HCT116 (cell line): Measurements from ENCODE around the gene RUNX2. TPM values are rescaled to one million over a fixed set of nuclear protein-coding genes. Genes with fewer than 3 reads are reported as not detected.

Experiments
- ATAC-seq: fragments of 200-7000 bp; cut with Tn5 transposase; 2 replicates; pipeline ENCODE4 v1.9.1; 2020; ENCODE audit warnings: mild to moderate bottlenecking, moderate library complexity
- BruUV-seq: library from RNA; stranded (reverse); fragments of 400-500 nt; replicated peaks from 2 replicates; lab custom pipeline; 2021; lab: Mats Ljungman, UMichigan
- CTCF ChIA-PET: fragments of 300-600 bp; sonication (Branson Sonifier 250); formaldehyde crosslinking; loops from one replicate; lab custom pipeline; 2021; ENCODE audit warnings: antibody characterized with exemption; lab: Charles Lee
- POLR2A ChIA-PET: fragments of 300-600, 350-600 bp; sonication (Branson Sonifier 250); formaldehyde crosslinking; loops from one replicate; lab custom pipeline; 2021; ENCODE audit warnings: antibody characterized with exemption; lab: Charles Lee
- RAD21 ChIA-PET, 2 experiments: fragments of 300-600 bp; sonication (Branson Sonifier 250); formaldehyde crosslinking; loops; one replicate each; lab custom pipeline; 2023; ENCODE audit warnings: low total read pairs in 2 of 2; ENCODE audit not compliant: uncharacterized antibody in 2 of 2, unreplicated experiment in 2 of 2, low non-redundant PET in 1 of 2; lab: Charles Lee
- DNase-seq: peaks from one replicate; pipeline ENCODE4 v3.0.0-alpha.2; 2010; ENCODE audit warnings: low read depth, low spot score
- H2AFZ ChIP-seq: fragments of 200-600 bp; shearing (Covaris generic), sonication (generic); 2 replicates; pipeline ENCODE4 v1.6.1; 2017; ENCODE audit warnings: low read depth, mixed run types, mixed read lengths, antibody characterized with exemption, low read length; ENCODE audit not compliant: poor library complexity, severe bottlenecking
- H3K27ac ChIP-seq: 2 replicates; pipeline ENCODE4 v1.5.1; 2012; ENCODE audit warnings: low read depth, low read length
- H3K27me3 ChIP-seq: fragments of 200-600 bp; sonication (generic); 2 replicates; pipeline ENCODE4 v1.6.1; 2016; ENCODE audit warnings: mixed run types, low read length, mixed read lengths; ENCODE audit not compliant: insufficient read depth
- H3K36me3 ChIP-seq, 2 experiments: fragments of 200-500 bp in 1 of 2; fragments of 200-600 bp in 1 of 2; sonication (Bioruptor generic) in 1 of 2; sonication (generic) in 1 of 2; 2 replicates each; pipeline versions ENCODE4 v1.5.1 to v1.6.1; 2014 to 2016; ENCODE audit warnings: low read length in 2 of 2, inconsistent platforms in 1 of 2, mixed read lengths in 1 of 2, mixed run types in 1 of 2; ENCODE audit not compliant: insufficient read depth in 2 of 2, control insufficient read depth in 1 of 2
- H3K4me1 ChIP-seq, 2 experiments: fragments of 200-600 bp in 1 of 2; sonication (generic) in 1 of 2; 2 replicates each; pipeline versions ENCODE4 v1.5.1 to v1.6.1; 2012 to 2017; ENCODE audit warnings: low read length in 2 of 2, inconsistent platforms in 1 of 2, mild to moderate bottlenecking in 1 of 2, mixed read lengths in 1 of 2, mixed run types in 1 of 2, moderate library complexity in 1 of 2; ENCODE audit not compliant: insufficient read depth in 2 of 2, control insufficient read depth in 1 of 2
- H3K4me2 ChIP-seq: fragments of 200-600 bp; sonication (generic); 2 replicates; pipeline ENCODE4 v1.6.1; 2017; ENCODE audit warnings: mixed run types, low read length, mixed read lengths
- H3K4me3 ChIP-seq, 2 experiments: fragments of 200-600 bp in 1 of 2; sonication (generic) in 1 of 2; replicated peaks in 1 of 2; 2 replicates each; pipeline ENCODE4 v1.5.1; 2011 to 2016; ENCODE audit warnings: low read length in 2 of 2, control low read depth in 1 of 2, low read depth in 1 of 2, mild to moderate bottlenecking in 1 of 2, mixed read lengths in 1 of 2, mixed run types in 1 of 2
- H3K79me2 ChIP-seq: fragments of 200-600 bp; sonication (generic); 2 replicates; pipeline ENCODE4 v1.6.1; 2017; ENCODE audit warnings: mild to moderate bottlenecking, mixed run types, low read length, moderate library complexity, mixed read lengths; ENCODE audit not compliant: insufficient read depth
- H3K9ac ChIP-seq: fragments of 200-600 bp; sonication (generic); 2 replicates; pipeline ENCODE4 v1.6.1; 2016; ENCODE audit warnings: low read length, mixed read lengths
- H3K9me2 ChIP-seq: fragments of 200-600 bp; sonication (generic), shearing (Covaris generic); 2 replicates; pipeline ENCODE4 v1.6.1; 2017; ENCODE audit warnings: mixed run types, mild to moderate bottlenecking, moderate library complexity; ENCODE audit not compliant: insufficient read depth
- H3K9me3 ChIP-seq, 2 experiments: fragments of 200-500 bp in 1 of 2; fragments of 200-600 bp in 1 of 2; sonication (Bioruptor generic) in 1 of 2; sonication (generic) in 1 of 2; 2 replicates each; pipeline ENCODE4 v1.6.1; 2014 to 2017; ENCODE audit warnings: low read length in 2 of 2, mixed read lengths in 2 of 2, inconsistent platforms in 1 of 2, low read depth in 1 of 2, mild to moderate bottlenecking in 1 of 2, mixed run types in 1 of 2, moderate library complexity in 1 of 2; ENCODE audit not compliant: control insufficient read depth in 1 of 2, insufficient read depth in 1 of 2
- H4K20me1 ChIP-seq: fragments of 200-600 bp; sonication (generic), shearing (Covaris generic); 2 replicates; pipeline ENCODE4 v1.6.1; 2017; ENCODE audit warnings: mixed run types, mild to moderate bottlenecking, moderate library complexity; ENCODE audit not compliant: insufficient read depth
- ATF3 ChIP-seq: IDR thresholded peaks from 2 replicates; pipeline ENCODE4 v1.6.1; 2012
- CEBPB ChIP-seq: IDR thresholded peaks from 2 replicates; pipeline ENCODE4 v1.6.1; 2012; ENCODE audit warnings: low read depth
- EZH2 ChIP-seq: fragments of 200-600 bp; sonication (generic); IDR thresholded peaks from 2 replicates; pipeline ENCODE4 v1.6.1; 2017; ENCODE audit warnings: antibody characterized with exemption, mixed run types
- EZH2phosphoT487 ChIP-seq: fragments of 200-600 bp; IDR thresholded peaks from 2 replicates; pipeline ENCODE4 v1.6.1; 2018; ENCODE audit warnings: antibody characterized with exemption, borderline replicate concordance
- FOSL1 ChIP-seq: IDR thresholded peaks from 2 replicates; pipeline ENCODE4 v1.6.1; 2012; ENCODE audit warnings: low read depth
- JUND ChIP-seq: IDR thresholded peaks from 2 replicates; pipeline ENCODE4 v1.6.1; 2012
- RAD21 ChIP-seq: IDR thresholded peaks from 2 replicates; pipeline ENCODE4 v1.6.1; 2012; ENCODE audit warnings: low read depth, mild to moderate bottlenecking
- SIN3A ChIP-seq: IDR thresholded peaks from 2 replicates; pipeline ENCODE4 v1.6.1; 2012; ENCODE audit warnings: low read depth
- SP1 ChIP-seq: IDR thresholded peaks from 2 replicates; pipeline ENCODE4 v1.6.1; 2012; ENCODE audit warnings: low read depth
- SRF ChIP-seq: IDR thresholded peaks from 2 replicates; pipeline ENCODE4 v1.6.1; 2012; ENCODE audit warnings: low read depth
- TCF7L2 ChIP-seq: IDR thresholded peaks from 2 replicates; pipeline ENCODE4 v1.7.0; 2011; ENCODE audit warnings: borderline replicate concordance, inconsistent platforms; ENCODE audit not compliant: insufficient read depth, insufficient read length; ENCODE audit errors: extremely low read depth
- intact Hi-C: fragments of 100-400 bp; cut with micrococcal nuclease; formaldehyde crosslinking; loops from 2 replicates; pipeline ENCODE4 v1.10.0; 2022
- total RNA-seq: library from RNA; stranded (reverse); gene quantifications from one replicate; pipeline ENCODE4 v1.2.1, GENCODE V29; 2021; ENCODE audit not compliant: unreplicated experiment

The RUNX2 gene
- total RNA-seq, 1 experiment from 2014 or later = 1.1 TPM

- CTCF ChIA-PET = no interaction called here
These were observed 95.8 kb downstream of the RUNX2 start for GRCh38 chr6:45423824-45424450.

GRCh38 chr6:45424451-45424861 is 96.3 kb downstream of the RUNX2 start:
- BruUV-seq = no TSS peak
- no peak for ATAC-seq
- ChIA-PET RAD21 (no interaction called here), CTCF (no interaction called here), POLR2A (no interaction called here)
- no peak overlapping the region for H3K4me3 ChIP-seq
- no peaks in the 10 kb centered on the region for H3K9me2 ChIP-seq
- no peaks in the 10 kb centered on the region for H3K9me3 ChIP-seq
- H3K4me2 ChIP-seq = no peak overlapping the region
- no peak for DNase-seq
- no peaks in the 10 kb centered on the region for H3K36me3 ChIP-seq
- H3K27ac ChIP-seq = no peak overlapping the region
- intact Hi-C loops = loop anchor here (5.0 kb wide), 1 partner anchor 498 kb away; no protein-coding TSS in a partner anchor
- peaks cover 18% of the 10 kb centered on the region for H3K27me3 ChIP-seq
- TF ChIP-seq EZH2phosphoT487 = no peak
- no peak for TF ChIP-seq JUND
- TF ChIP-seq TCF7L2 = no peak
- no peak for TF ChIP-seq ATF3
- no peaks in the 10 kb centered on the region for H4K20me1 ChIP-seq
- H3K79me2 ChIP-seq = no peaks in the 10 kb centered on the region
- H2AFZ ChIP-seq = no peak overlapping the region
- peaks cover 6 to 29% of the 10 kb centered on the region in 2 experiments for H3K4me1 ChIP-seq
- H3K9ac ChIP-seq = no peak overlapping the region

More at GRCh38 chr6:45423824-45424450, 95.8 kb downstream of the RUNX2 start:
- no peak for ATAC-seq
- Histone ChIP-seq H3K9me2 (no peaks in the 10 kb centered on the region), H3K4me2 (peak overlapping the region; percentile 100), H3K4me3 (no peak overlapping the region), H3K27ac (no peak overlapping the region), H3K36me3 (no peaks in the 10 kb centered on the region), H3K4me1 (peaks cover 8 to 34% of the 10 kb centered on the region in 2 experiments), H4K20me1 (no peaks in the 10 kb centered on the region), H3K27me3 (peaks cover 18% of the 10 kb centered on the region), H3K9ac (no peak overlapping the region), H2AFZ (no peak overlapping the region), H3K79me2 (no peaks in the 10 kb centered on the region), H3K9me3 (no peaks in the 10 kb centered on the region)
- intact Hi-C loops = loop anchor here (5.0 kb wide), 1 partner anchor 498 kb away; no protein-coding TSS in a partner anchor
- DNase-seq = no peak
- ChIA-PET POLR2A (no interaction called here), RAD21 (no interaction called here)
- TF ChIP-seq SRF = no peak
- TF ChIP-seq EZH2phosphoT487 = no peak
- TF ChIP-seq CEBPB = no peak
- no peak for TF ChIP-seq EZH2
- TF ChIP-seq FOSL1 = no peak
- TF ChIP-seq RAD21 = no peak
- TF ChIP-seq SIN3A = no peak
- no peak for TF ChIP-seq JUND
- TF ChIP-seq SP1 = no peak
- no TSS peak for BruUV-seq
